ENCODE measurements around the gene SFXN2.

DNA sequence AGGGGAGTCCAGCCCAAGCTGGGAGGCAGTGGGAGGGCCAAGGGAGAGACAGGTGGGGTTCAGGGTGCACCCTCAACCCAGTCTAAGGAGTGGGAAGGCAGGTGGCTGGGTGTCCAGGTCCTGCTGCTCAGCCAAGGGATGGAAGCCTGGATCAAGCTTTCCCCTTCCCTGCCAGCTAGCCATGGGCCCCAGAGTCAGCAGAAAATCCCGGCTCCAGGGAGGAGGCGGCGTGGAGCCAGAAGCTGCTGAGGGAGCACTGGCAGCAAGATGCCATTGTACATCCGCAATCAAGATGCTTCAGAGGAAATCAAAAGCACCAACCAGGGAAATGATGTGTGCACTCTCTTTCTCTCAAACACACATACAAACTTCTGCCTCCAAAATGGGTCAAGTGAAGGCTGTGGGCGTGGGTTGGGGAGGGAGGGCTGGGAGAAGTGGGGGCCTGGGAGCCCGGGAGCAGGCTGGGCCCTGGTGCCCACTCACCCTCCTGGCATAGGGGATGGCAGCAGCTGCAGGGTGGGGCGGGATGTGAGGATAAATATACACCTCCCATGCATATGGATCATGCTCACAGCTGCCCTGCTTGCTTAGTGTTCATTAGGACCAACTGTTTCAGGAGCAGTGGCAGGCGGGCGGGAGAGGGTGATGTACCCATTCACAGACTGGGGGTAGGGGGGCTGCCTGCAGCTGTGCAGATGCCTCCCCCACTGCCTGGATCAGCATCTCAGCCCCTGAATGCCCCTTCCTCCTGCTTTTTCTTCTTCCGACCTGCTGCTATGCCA lies 45.9 kb upstream of the SFXN2 start:
- TF ChIP-seq POLR2AphosphoS5 (IDR thresholded peaks at IDR 0.05; ENCODE audit: low read depth, low read length): no peak
- TF ChIP-seq POLR2A (IDR thresholded peaks at IDR 0.05; ENCODE audit: low read depth, low read length): no peak
- no peak for TF ChIP-seq TAF1 (IDR thresholded peaks at IDR 0.05; ENCODE audit: borderline replicate concordance, low read depth, low read length)

All from GM12892 (cell line).